RPMI8226 (cell line): ENCODE data around the gene ZNF705A.
"Not testable (repeated sequence)": the region's sequence is repeated elsewhere in the genome, so short reads cannot be mapped to it uniquely, and the experiment has no call there.

ENCODE experiments used
- DNase-seq: peaks from one replicate; pipeline ENCODE4 v3.0.0-alpha.2; 2015

Gene ZNF705A

DNA sequence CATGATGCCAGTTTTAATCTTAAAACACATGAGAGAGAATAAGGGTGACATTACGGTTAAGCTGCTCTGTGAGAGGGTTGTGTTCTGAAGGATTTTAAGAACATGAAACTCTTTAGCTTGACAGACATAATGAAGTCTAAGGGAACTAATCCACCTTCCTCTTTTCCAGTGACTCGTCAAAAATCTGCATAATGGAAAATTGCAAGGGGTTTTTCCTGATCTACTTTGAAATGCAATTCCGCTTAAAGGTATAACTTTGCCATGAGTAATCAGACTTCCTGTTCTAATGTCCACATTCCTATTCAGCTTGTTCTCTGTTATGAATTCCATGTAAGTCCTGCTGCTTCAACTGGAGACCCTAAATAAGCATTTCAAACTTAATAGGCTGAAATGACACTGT lies at the start of gene ZNF705A:
Gene ZNF705A, plus strand, starts transcription at position 171 of the 400 bp plus-strand sequence. CDS start 15,611 bp downstream, outside the sequence.
- no peak for DNase-seq

- peak; percentile 84 for DNase-seq
Measured at GRCh38 chr12:8108808-8109398, 47.9 kb upstream of the ZNF705A start.

DNA sequence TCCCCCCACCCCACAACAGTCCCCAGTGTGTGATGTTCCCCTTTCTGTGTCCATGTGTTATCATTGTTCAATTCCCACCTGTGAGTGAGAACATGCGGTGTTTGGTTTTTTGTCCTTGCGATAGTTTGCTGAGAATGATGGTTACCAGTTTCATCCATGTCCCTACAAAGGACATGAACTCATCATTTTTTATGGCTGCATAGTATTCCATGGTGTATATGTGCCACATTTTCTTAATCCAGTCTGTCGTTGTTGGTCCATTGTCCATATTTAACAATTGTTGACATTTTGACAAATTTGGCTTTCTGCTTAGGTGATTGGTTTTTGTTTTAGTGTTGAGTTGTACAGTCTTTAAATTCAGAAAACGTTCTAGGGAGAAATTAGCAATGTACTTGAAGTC lies 43.7 kb upstream of the ZNF705A start:
- DNase-seq: not testable (repeated sequence)

GRCh38 chr12:8120072-8120713 lies 36.6 kb upstream of the ZNF705A start:
- DNase-seq: no peak

GRCh38 chr12:8123124-8123912 lies 33.5 kb upstream of the ZNF705A start, which contains the start of gene CLEC4A:
Gene CLEC4A (plus strand): TSS chr12:8123617. CDS start chr12:8123879, 262 bp downstream.
- no peak for DNase-seq

- DNase-seq: no peak
Measured at GRCh38 chr12:8127138-8127537, 29.7 kb upstream of the ZNF705A start.

DNA sequence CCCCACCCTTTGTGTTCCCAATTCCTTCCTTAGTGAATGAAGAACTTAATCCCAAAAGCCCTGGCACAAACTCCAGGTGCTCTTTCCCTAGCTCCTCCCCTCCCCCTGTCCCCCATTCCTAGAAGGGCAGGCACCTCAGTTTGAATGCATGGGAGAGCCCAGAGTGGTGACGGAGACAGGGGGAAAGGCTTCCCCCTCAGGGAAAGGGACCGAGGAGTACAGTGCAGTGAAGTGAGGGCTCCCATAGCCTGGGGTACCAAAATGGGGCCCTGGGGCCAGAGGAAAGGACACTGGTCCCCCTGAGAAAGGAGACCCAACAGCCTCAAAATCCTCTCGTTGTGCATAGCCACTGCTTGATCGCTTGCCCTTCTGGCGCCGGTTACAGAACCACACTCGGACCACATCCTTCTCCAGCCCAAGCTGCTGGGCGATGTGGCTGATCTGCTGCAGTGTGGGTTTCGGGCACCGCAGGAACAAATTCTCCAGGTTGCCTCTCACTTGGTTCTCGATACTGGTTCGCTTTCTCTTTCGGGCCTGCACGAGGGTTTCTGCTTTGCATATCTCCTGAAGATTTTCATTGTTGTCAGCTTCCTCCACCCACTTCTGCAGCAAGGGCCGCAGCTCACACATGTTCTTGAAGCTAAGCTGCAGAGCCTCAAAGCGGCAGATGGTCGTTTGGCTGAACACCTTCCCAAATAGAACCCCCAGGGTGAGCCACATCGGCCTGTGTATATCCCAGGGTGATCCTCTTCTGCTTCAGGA lies 23.0 kb upstream of the ZNF705A start:
- DNase-seq: not testable (repeated sequence)

DNA sequence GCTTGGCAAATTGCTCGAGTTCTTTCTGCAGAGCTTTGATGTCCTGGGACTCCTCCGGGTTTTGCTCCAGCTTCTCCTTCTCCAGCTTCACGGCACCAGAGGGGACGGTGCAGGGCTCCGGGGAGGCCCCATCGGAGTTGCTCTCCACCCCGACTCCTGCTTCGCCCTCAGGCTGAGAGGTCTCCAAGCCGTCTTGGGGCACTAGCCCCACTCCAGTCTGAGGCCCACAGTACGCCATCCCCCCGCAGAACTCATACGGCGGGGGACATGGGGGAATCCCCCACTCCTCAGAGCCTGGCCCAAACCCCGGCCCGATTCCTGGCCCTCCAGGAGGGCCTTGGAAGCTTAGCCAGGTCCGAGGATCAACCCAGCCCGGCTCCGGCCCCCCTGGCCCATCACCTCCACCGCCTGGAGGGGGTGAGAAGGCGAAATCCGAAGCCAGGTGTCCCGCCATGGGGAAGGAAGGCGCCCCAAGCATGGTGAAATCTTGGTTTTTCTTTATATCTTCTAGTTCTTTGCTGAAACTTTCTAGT lies 22.4 kb upstream of the ZNF705A start:
- DNase-seq: not testable (repeated sequence)

DNA sequence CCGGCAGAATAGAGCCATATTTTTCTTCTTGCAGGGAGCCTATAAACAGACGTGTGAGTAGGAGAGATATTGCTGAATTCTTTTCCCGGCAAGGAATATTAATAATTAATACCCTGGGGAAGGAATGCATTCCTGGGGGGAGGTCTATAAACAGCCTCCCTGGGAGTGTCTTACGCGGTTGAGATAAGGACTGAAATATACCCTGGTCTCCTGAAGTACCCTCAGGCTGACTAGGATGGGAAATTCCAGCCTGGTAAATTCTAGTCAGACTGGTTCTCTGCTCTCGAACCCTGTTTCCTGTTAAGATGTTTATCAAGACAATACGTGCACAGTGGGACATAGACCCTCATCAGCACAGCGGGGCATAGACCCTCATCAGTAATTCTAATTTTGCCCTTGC lies 15.2 kb upstream of the ZNF705A start:
- not testable (repeated sequence) for DNase-seq

- DNase-seq: no peak
Measured at GRCh38 chr12:8143261-8143660, 13.6 kb upstream of the ZNF705A start.

DNA sequence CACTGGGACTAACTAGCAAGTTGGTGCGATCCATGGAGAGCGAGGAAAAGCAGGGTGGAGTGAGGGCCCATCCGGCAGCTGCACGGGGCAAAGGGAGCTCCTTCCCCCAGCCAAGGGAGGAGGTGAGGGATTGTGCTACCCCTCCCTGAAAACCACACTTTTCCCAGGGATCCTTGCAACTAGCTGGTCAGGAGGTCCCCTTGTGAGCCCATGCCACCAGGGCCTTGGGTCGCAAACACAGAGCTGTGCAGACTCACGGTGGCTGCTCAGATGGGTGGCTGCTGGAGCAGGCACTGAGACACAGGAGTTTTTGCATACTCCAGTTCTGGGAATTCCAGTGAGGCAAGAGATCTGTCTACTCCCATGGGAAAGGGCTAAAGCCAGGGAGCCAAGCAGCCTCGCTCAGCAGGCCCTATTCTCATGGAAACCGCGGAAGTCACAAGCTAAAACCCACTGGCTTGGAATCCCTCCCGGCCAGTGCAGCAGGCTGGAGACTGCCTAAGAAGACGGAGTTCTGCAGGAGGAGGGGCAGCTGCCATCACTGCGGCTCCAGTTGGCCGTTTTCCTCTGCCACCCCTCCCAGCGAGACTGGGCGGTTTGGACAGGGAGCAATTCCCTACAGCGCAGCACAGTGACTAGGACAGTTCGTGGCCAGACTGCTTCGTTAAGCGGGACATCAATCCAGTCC lies 10.9 kb upstream of the ZNF705A start:
- no peak for DNase-seq

- DNase-seq: no peak
Measured at GRCh38 chr12:8146442-8146771, 10.4 kb upstream of the ZNF705A start.

DNA sequence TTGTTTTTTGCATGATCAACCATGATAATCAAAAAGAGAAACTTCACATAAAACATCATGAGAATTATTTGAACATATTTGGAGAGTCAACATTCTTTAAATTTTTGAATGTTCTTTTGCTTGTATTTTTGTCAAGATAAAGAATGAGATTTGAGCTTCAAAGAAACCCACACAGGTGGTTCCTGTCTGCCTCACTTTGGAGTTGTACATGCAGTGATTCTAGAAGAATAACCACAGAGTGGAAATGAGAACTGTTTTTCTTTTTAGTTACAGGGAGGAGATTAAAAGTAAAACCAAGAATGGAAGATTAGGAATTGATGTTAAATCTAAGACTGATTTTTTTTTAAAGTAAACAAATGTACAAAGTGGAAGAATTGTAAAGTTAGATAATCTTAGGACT lies 2.3 kb upstream of the ZNF705A start:
- no peak for DNase-seq

DNA sequence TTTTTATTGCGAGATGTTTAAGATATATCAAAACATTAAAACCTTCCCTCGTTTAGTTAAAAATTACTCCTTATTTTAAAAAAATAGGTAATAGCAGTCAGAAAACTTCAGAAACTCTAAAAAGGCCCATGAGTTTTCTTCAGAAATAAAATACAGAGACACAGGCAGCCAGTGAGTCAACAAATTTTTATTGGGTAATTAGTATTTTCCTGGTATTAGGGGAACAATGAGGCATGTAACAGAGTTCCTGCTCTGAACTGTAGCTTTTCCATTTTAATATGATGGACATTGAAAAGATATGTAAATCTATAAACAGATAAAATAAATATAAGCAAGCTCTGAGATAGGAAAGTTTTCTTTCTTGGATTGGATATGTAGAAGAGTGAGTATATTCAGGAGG lies 399 bp upstream of the ZNF705A start:
- DNase-seq: no peak

DNA sequence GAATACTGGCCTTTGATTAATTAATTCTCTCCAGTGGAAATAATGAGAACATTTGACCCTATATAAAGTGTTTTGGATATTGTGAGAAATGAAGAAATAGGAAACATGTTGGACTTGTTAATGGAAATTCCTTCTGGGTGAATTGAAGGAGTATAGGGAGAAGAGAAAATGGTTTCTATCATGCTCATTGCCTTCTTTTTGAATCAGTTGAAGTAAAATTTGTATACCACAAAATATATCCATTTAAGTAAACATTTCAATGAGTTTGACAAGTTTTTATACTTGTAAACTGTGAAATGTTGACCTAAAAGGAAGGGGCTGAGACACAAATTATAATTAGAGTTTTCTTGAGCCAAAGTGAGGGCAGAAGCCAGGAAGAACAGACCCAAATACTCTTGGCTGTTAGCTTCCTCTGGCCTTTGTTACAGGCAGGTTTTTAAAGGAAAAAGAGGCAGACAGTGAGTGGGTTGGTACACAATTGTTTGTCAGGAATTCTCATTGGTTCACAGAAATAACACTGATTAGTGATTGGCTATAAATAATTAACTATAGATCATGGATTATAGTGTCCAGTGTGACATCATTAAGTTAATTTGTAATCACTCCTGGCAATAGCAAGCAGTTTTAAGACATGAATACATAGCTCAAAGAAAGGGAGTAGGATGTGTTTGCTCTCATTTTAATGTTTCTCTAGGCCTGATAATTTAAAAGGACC lies 826 bp downstream of the ZNF705A start:
- DNase-seq: no peak

DNA sequence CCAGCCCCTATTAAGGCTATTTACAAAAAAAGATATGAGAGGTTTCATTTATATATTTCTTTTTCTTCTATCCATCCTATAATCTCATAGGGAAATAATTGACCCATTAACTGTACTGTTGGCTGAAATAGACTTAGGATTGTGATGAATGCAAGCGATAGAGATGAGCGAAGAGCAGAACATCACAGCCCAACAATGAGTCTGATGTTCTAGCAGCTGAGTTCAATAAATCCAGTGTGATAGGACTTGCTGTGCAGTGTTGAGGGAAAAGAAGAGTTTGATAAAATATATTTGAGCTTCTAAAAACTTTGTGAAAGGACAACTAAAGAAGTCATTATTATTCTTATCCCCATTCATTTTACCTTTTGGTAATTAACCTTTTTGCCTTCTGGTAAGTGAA lies 16.1 kb downstream of the ZNF705A start:
- DNase-seq: not testable (repeated sequence)

GRCh38 chr12:8179989-8180585 lies 23.3 kb downstream of the ZNF705A start:
- peak; percentile 59 for DNase-seq

DNA sequence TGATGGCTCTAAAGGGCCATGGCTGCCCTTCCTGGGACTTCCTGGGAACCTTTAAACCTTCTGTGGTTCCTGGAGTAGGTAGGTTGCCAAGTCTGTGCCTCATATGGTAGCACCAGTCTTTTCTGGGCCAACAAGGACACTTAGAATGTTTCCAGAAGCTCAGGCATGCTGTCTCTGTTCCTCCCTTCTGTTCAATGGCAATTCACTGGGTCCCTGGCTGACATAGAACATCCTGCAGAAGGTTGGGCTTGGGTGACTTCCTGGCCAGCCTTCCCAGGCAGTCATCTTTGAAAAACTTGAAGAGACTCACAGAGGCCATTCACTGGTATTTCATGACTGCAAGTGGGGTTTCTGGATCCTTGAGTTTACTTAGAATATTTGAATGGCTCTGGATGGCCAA lies 24.5 kb downstream of the ZNF705A start:
- DNase-seq: not testable (repeated sequence)

GRCh38 chr12:8182923-8183322 lies 26.1 kb downstream of the ZNF705A start:
- not testable (repeated sequence) for DNase-seq

DNA sequence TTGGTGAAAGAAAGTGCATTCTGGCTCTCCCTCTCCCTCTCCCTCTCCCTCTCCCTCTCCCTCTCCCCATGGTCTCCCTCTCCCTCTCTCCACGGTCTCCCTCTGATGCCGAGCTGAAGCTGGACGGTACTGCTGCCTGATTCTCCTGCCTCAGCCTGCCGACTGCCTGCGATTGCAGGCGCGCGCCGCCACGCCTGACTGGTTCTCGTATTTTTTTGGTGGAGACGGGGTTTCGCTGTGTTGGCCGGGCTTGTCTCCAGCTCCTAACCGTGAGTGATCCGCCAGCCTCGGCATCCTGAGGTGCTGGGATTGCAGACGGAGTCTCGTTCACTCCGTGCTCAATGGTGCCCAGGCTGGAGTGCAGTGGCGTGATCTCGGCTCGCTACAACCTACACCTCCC lies 26.5 kb downstream of the ZNF705A start:
- not testable (repeated sequence) for DNase-seq

- not testable (repeated sequence) for DNase-seq
Measured at GRCh38 chr12:8184206-8184605, 27.4 kb downstream of the ZNF705A start.
